MCF 10A (cell line): ENCODE measurements around the gene NAALADL2. TPM values are rescaled to one million over a fixed set of nuclear protein-coding genes. Genes with fewer than 3 reads are reported as not detected.
"Not testable (repeated sequence)": the region's sequence is repeated elsewhere in the genome, so short reads cannot be mapped to it uniquely, and the experiment has no call there.

Source experiments
- BruUV-seq: library from RNA; stranded (reverse); fragments of 400-500 nt; replicated peaks from 2 replicates; lab custom pipeline; 2021; lab: Mats Ljungman, UMichigan
- CTCF ChIA-PET: fragments of 300-600 bp; sonication (Branson Sonifier 250); formaldehyde crosslinking; extraction: SDS; loops from one replicate; lab custom pipeline; 2021; ENCODE audit warnings: antibody characterized with exemption, inconsistent platforms; lab: Yijun Ruan, JAX
- POLR2A ChIA-PET: fragments of 300-600, 350-650 bp; sonication (Branson Sonifier 250); formaldehyde crosslinking; extraction: SDS; loops from one replicate; lab custom pipeline; 2020; ENCODE audit warnings: antibody characterized with exemption, inconsistent platforms; lab: Yijun Ruan, JAX
- DNase-seq: peaks from one replicate; pipeline ENCODE4 v3.0.0-alpha.2; 2018; ENCODE audit not compliant: unreplicated experiment
- H3K27ac Mint-ChIP-seq: one replicate; pipeline ENCODE4 v1.8.0; 2022; ENCODE audit warnings: mild to moderate bottlenecking, low read depth, mixed read lengths; ENCODE audit not compliant: unreplicated experiment
- H3K27me3 Mint-ChIP-seq: one replicate; pipeline ENCODE4 v1.8.0; 2022; ENCODE audit warnings: mixed read lengths; ENCODE audit not compliant: insufficient read depth, unreplicated experiment
- H3K36me3 Mint-ChIP-seq: one replicate; pipeline ENCODE4 v1.8.0; 2022; ENCODE audit warnings: mild to moderate bottlenecking, moderate library complexity, mixed read lengths; ENCODE audit not compliant: insufficient read depth, unreplicated experiment
- H3K4me1 Mint-ChIP-seq: one replicate; pipeline ENCODE4 v1.8.0; 2022; ENCODE audit warnings: mixed read lengths; ENCODE audit not compliant: insufficient read depth, unreplicated experiment
- H3K4me3 Mint-ChIP-seq: one replicate; pipeline ENCODE4 v1.8.0; 2022; ENCODE audit warnings: mild to moderate bottlenecking, moderate library complexity, mixed read lengths; ENCODE audit not compliant: unreplicated experiment
- H3K9me3 Mint-ChIP-seq: one replicate; pipeline ENCODE4 v1.8.0; 2022; ENCODE audit warnings: mixed read lengths; ENCODE audit not compliant: unreplicated experiment
- CTCF ChIP-seq: fragments of 200-600 bp; IDR thresholded peaks from one replicate; pipeline ENCODE4 v1.8.0; 2022; ENCODE audit warnings: antibody characterized with exemption, mild to moderate bottlenecking; ENCODE audit not compliant: unreplicated experiment
- intact Hi-C: fragments of 100-400 bp; cut with micrococcal nuclease; formaldehyde crosslinking; loops from 2 replicates; pipeline ENCODE4 v1.14.1; 2022
- total RNA-seq: library from RNA; stranded (reverse); gene quantifications from 2 replicates; pipeline ENCODE4 v1.2.3, GENCODE V29; 2022

Gene NAALADL2
- total RNA-seq, 1 experiment from 2014 or later: 4.2 TPM

GRCh38 chr3:175807175-175807574 lies 948.0 kb downstream of the NAALADL2 start:
- intact Hi-C loops: no loop called here
- no peak overlapping the region for H3K4me3 Mint-ChIP-seq
- no peak for DNase-seq
- no peaks in the 10 kb centered on the region for H3K4me1 Mint-ChIP-seq
- no peaks in the 10 kb centered on the region for H3K27me3 Mint-ChIP-seq
- H3K27ac Mint-ChIP-seq: no peak overlapping the region
- TF ChIP-seq CTCF: no peak
- no peaks in the 10 kb centered on the region for H3K36me3 Mint-ChIP-seq
- ChIA-PET CTCF (no interaction called here), POLR2A (no interaction called here)
- no peaks in the 10 kb centered on the region for H3K9me3 Mint-ChIP-seq
- no TSS peak for BruUV-seq

GRCh38 chr3:175818811-175819464 lies 959.8 kb downstream of the NAALADL2 start:
- DNase-seq: no peak
- CTCF ChIA-PET: no interaction called here
- H3K36me3 Mint-ChIP-seq: no peaks in the 10 kb centered on the region
- POLR2A ChIA-PET: no interaction called here
- H3K27me3 Mint-ChIP-seq: no peaks in the 10 kb centered on the region
- H3K4me1 Mint-ChIP-seq: no peaks in the 10 kb centered on the region
- H3K27ac Mint-ChIP-seq: no peak overlapping the region
- no TSS peak for BruUV-seq
- TF ChIP-seq CTCF: no peak
- no peak overlapping the region for H3K4me3 Mint-ChIP-seq
- intact Hi-C loops: no loop called here
- peaks cover 8% of the 10 kb centered on the region for H3K9me3 Mint-ChIP-seq

- intact Hi-C loops, H3K27me3 Mint-ChIP-seq: not testable (repeated sequence)
- POLR2A ChIA-PET: interaction anchor here (0.6 kb wide), 1 partner anchor 27 kb away, joined by 3 read pairs; no protein-coding TSS in a partner anchor
These were observed 963.8 kb downstream of the NAALADL2 start for GRCh38 chr3:175822766-175823491.

GRCh38 chr3:175825016-175825580 lies 966.0 kb downstream of the NAALADL2 start:
- DNase-seq, H3K9me3 Mint-ChIP-seq, H3K27me3 Mint-ChIP-seq, H3K27ac Mint-ChIP-seq, H3K4me3 Mint-ChIP-seq, H3K4me1 Mint-ChIP-seq, H3K36me3 Mint-ChIP-seq, POLR2A ChIA-PET, intact Hi-C loops, BruUV-seq: not testable (repeated sequence)
- CTCF ChIA-PET: interaction anchor here (0.8 kb wide), 1 partner anchor 14 kb away, joined by 4 read pairs; no protein-coding TSS in a partner anchor

More at GRCh38 chr3:175822766-175823491, 963.8 kb downstream of the NAALADL2 start:
- CTCF ChIA-PET, DNase-seq, H3K27ac Mint-ChIP-seq, H3K9me3 Mint-ChIP-seq, H3K4me3 Mint-ChIP-seq, H3K4me1 Mint-ChIP-seq, H3K36me3 Mint-ChIP-seq, BruUV-seq: not testable (repeated sequence)

- Mint-ChIP-seq H3K36me3 (no peaks in the 10 kb centered on the region), H3K27ac (no peak overlapping the region), H3K27me3 (no peaks in the 10 kb centered on the region), H3K9me3 (no peaks in the 10 kb centered on the region), H3K4me1 (no peaks in the 10 kb centered on the region), H3K4me3 (no peak overlapping the region)
- no peak for DNase-seq
- ChIA-PET CTCF (no interaction called here), POLR2A (no interaction called here)
- BruUV-seq: no TSS peak
- no peak for TF ChIP-seq CTCF
- intact Hi-C loops: no loop called here
These were observed 967.6 kb downstream of the NAALADL2 start for GRCh38 chr3:175826759-175827158.

GRCh38 chr3:175829809-175830208 lies 970.7 kb downstream of the NAALADL2 start:
- POLR2A ChIA-PET, H3K27ac Mint-ChIP-seq, CTCF ChIA-PET, H3K9me3 Mint-ChIP-seq, H3K4me1 Mint-ChIP-seq, intact Hi-C loops, H3K4me3 Mint-ChIP-seq, DNase-seq, H3K27me3 Mint-ChIP-seq, H3K36me3 Mint-ChIP-seq, BruUV-seq: not testable (repeated sequence)
